ENCODE data around the gene CHMP4A. TPM values are rescaled to one million over a fixed set of nuclear protein-coding genes. Genes with fewer than 3 reads are reported as not detected.

Gene CHMP4A
- total RNA-seq, 4 donors from 2014 or later, result 54.1 to 114 (median 82.3) TPM

GRCh38 chr14:24241829-24242443 lies 28.6 kb upstream of the CHMP4A start:
- TF ChIP-seq CTCF (IDR thresholded peaks at IDR 0.05; ENCODE audit: low read depth), result no peak

GRCh38 chr14:24240110-24240918 lies 27.0 kb upstream of the CHMP4A start:
- TF ChIP-seq CTCF (IDR thresholded peaks at IDR 0.05; ENCODE audit: low read depth), result no peak

GRCh38 chr14:24238527-24239037 lies 25.3 kb upstream of the CHMP4A start:
- TF ChIP-seq CTCF (IDR thresholded peaks at IDR 0.05; ENCODE audit: low read depth), result no peak

GRCh38 chr14:24238123-24238522 lies 24.8 kb upstream of the CHMP4A start:
- no peak for TF ChIP-seq CTCF (IDR thresholded peaks at IDR 0.05; ENCODE audit: low read depth)

- no peak for TF ChIP-seq CTCF (IDR thresholded peaks at IDR 0.05; ENCODE audit: low read depth)
Measured at GRCh38 chr14:24237463-24237955, 24.2 kb upstream of the CHMP4A start.

- TF ChIP-seq CTCF (IDR thresholded peaks at IDR 0.05; ENCODE audit: low read depth), result no peak
Measured at GRCh38 chr14:24236689-24237462, 23.6 kb upstream of the CHMP4A start.

Data from subcutaneous adipose tissue (tissue), 4 donors.